NCI-H2107 treated with DMSO at 0.1 percent for 48 hours (cell line): ENCODE measurements around the gene CAPN1.
"Not testable (repeated sequence)": the region's sequence is repeated elsewhere in the genome, so short reads cannot be mapped to it uniquely, and the experiment has no call there.

Experiments used
- DNase-seq: peaks from one replicate; lab custom pipeline; 2025; ENCODE audit not compliant: unreplicated experiment; lab: John Stamatoyannopoulos, UW

The CAPN1 gene

GRCh38 chr11:65181569-65182257 is at the start of gene CAPN1:
CAPN1 (plus strand) TSS chr11:65181928; CDS start chr11:65182702, 774 bp downstream.
- DNase-seq = peak; percentile 48

- DNase-seq = no peak
Measured at GRCh38 chr11:65132238-65132987, 49.3 kb upstream of the CAPN1 start.

- DNase-seq = peak; percentile 14
Measured at GRCh38 chr11:65132988-65133700, 48.6 kb upstream of the CAPN1 start.

GRCh38 chr11:65133724-65134123 is 48.0 kb upstream of the CAPN1 start:
- no peak for DNase-seq

GRCh38 chr11:65134240-65134951 is 47.3 kb upstream of the CAPN1 start, which contains the start of gene SYVN1:
SYVN1 (minus strand) TSS chr11:65134519; CDS start chr11:65133601, 918 bp downstream.
- DNase-seq = peak; percentile 88

GRCh38 chr11:65134952-65135632 is 46.6 kb upstream of the CAPN1 start:
- peak; percentile 98 for DNase-seq

- no peak for DNase-seq
Measured at GRCh38 chr11:65135633-65136145, 46.0 kb upstream of the CAPN1 start.

GRCh38 chr11:65136515-65137096 is 45.1 kb upstream of the CAPN1 start:
- DNase-seq = no peak

GRCh38 chr11:65141896-65142494 is 39.7 kb upstream of the CAPN1 start:
- DNase-seq = no peak

- no peak for DNase-seq
Measured at GRCh38 chr11:65147352-65148075, 34.2 kb upstream of the CAPN1 start.

- DNase-seq = no peak
Measured at GRCh38 chr11:65148657-65149056, 33.1 kb upstream of the CAPN1 start.

- DNase-seq = not testable (repeated sequence)
Measured at GRCh38 chr11:65150131-65150508, 31.6 kb upstream of the CAPN1 start.

- DNase-seq = peak; percentile 66
Measured at GRCh38 chr11:65150509-65151299, 31.0 kb upstream of the CAPN1 start.

- DNase-seq = no peak
Measured at GRCh38 chr11:65151331-65151899, 30.3 kb upstream of the CAPN1 start.

GRCh38 chr11:65152122-65152521 is 29.6 kb upstream of the CAPN1 start:
- no peak for DNase-seq

- no peak for DNase-seq
Measured at GRCh38 chr11:65156256-65156655, 25.5 kb upstream of the CAPN1 start.

- DNase-seq = no peak
Measured at GRCh38 chr11:65156926-65157325, 24.8 kb upstream of the CAPN1 start.

- no peak for DNase-seq
Measured at GRCh38 chr11:65157336-65157735, 24.4 kb upstream of the CAPN1 start.
